ENCODE data around the gene NRAP. TPM values are rescaled to one million over a fixed set of nuclear protein-coding genes. Genes with fewer than 3 reads are reported as not detected.

The NRAP gene
- total and polyA plus RNA-seq, 2 experiments from 2014 or later: not detected

DNA sequence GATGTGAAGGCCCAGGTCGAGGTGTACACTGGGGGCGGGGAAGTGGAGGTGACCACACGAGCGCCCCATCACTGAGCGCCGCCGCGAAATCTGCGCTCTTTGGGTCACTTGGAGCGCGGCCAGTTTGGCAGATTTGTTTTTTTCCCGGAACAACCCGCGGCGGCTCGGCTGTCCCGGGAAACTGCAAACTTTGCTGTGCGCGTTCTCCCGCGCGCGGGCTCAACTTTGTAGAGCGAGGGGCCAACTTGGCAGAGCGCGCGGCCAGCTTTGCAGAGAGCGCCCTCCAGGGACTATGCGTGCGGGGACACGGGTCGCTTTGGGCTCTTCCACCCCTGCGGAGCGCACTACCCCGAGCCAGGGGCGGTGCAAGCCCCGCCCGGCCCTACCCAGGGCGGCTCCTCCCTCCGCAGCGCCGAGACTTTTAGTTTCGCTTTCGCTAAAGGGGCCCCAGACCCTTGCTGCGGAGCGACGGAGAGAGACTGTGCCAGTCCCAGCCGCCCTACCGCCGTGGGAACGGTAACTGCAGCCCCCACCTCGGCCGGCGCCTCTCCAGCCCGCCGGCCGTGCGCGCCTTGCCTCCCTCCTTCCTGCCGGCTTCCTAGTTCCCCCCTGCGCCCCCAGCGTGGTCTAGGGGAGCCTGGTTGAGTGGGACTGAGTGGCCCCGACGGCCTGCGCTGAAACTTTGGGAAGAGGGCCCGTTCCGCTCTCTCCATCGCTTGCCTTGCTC, 15.8 kb upstream of the NRAP start, which contains the start of gene CASP7:
TSS of gene CASP7 (plus strand) at position 450 of the 727 bp plus-strand sequence. CDS start 17,582 bp downstream, outside the sequence.
- no peaks in the 10 kb centered on the region for H3K9me2 ChIP-seq (ENCODE audit: insufficient read depth)
- peaks cover 14% of the 10 kb centered on the region; the same call in 1 of the 2 replicates for H3F3A ChIP-seq (ENCODE audit: insufficient read depth)
- H3K9me3 ChIP-seq (ENCODE audit: low read depth): no peaks in the 10 kb centered on the region
- peak; percentile 88 for DNase-seq
- H3K4me3 ChIP-seq: peak within 1 kb of the TSS; percentile 98
- no peaks in the 10 kb centered on the region for H3K36me3 ChIP-seq (ENCODE audit: low read depth)
- 0 to 1% methylated on average over 48 to 56 of the region's 68 CpGs for WGBS, 2 experiments (ENCODE audit: low coverage in 1 of 2, low lambda C conversion rate in 2 of 2, missing lambda C conversion rate in 2 of 2)
- peaks cover 5% of the 10 kb centered on the region; the same call in 1 of the 2 replicates for H3K4me1 ChIP-seq (ENCODE audit: insufficient read depth)
- peak within 1 kb of the TSS; percentile 98 for H2AFZ ChIP-seq
- H3K9ac ChIP-seq: peak within 1 kb of the TSS; percentile 90
- no peaks in the 10 kb centered on the region for H3K27me3 ChIP-seq (replicated peaks; ENCODE audit: insufficient read depth)
- in situ Hi-C loops (cut with MboI): no loop called here
- peaks cover 49% of the 10 kb centered on the region for H3K79me2 ChIP-seq (ENCODE audit: insufficient read depth)
- H3K27ac ChIP-seq: peak within 1 kb of the TSS; percentile 77
- peak within 1 kb of the TSS; percentile 95 for H3K4me2 ChIP-seq (ENCODE audit: unreplicated experiment)
- no peak for TF ChIP-seq EZH2phosphoT487 (IDR thresholded peaks at IDR 0.05; ENCODE audit: insufficient read depth, low read depth)
- no peaks in the 10 kb centered on the region for H4K20me1 ChIP-seq (ENCODE audit: insufficient read depth)

DNA sequence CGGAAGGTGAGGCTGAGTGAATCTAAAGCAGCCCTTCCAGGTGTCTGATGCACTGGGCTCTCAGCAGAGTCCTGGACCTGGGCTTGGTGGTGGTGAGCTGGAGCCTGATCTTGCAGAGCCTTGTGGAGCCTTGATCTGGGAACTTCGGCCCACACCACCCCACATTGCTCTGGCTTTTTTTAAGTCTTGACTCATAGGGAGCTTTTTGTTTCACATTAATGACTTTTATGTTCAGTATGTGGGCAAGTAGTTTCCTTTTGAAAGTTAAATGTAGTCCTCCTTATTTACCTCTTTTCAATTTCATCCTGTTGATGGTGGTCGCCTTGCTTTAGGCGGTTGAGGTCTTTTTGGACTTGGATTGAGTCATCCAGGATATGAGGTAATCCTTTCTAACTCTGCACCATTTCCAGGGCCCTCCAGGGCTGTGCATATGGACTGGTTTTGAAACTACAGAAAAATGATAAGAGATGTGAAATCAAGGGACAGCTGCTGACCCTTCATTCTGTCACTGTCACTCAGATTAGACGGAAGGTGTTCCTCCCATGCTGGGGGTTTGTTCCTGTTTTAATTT, 2.9 kb upstream of the NRAP start:
- Histone ChIP-seq H3K9me3 (ENCODE audit: low read depth) (no peaks in the 10 kb centered on the region), H4K20me1 (ENCODE audit: insufficient read depth) (no peaks in the 10 kb centered on the region), H3K9me2 (ENCODE audit: insufficient read depth) (no peaks in the 10 kb centered on the region), H3K4me3 (no peak overlapping the region), H3K36me3 (ENCODE audit: low read depth) (no peaks in the 10 kb centered on the region), H3K4me2 (ENCODE audit: unreplicated experiment) (no peak overlapping the region), H3F3A (ENCODE audit: insufficient read depth) (peaks cover 4% of the 10 kb centered on the region; the same call in 1 of the 2 replicates), H3K79me2 (ENCODE audit: insufficient read depth) (no peaks in the 10 kb centered on the region), H2AFZ (no peak overlapping the region), H3K27ac (no peak overlapping the region), H3K27me3 (replicated peaks; ENCODE audit: insufficient read depth) (no peaks in the 10 kb centered on the region; the same call in 1 of the 2 replicates), H3K4me1 (ENCODE audit: insufficient read depth) (peaks cover 7% of the 10 kb centered on the region), H3K9ac (no peak overlapping the region)
- in situ Hi-C loops (cut with MboI): no loop called here
- no peak for TF ChIP-seq EZH2phosphoT487 (IDR thresholded peaks at IDR 0.05; ENCODE audit: insufficient read depth, low read depth)
- TF ChIP-seq EZH2 (IDR thresholded peaks at IDR 0.05; ENCODE audit: insufficient read depth, poor library complexity, severe bottlenecking): no peak
- peak; percentile 41 for DNase-seq
- WGBS, 2 experiments (ENCODE audit: low coverage in 1 of 2, low lambda C conversion rate in 2 of 2, missing lambda C conversion rate in 2 of 2): 63 to 68% methylated on average over 5 of the region's 5 CpGs

DNA sequence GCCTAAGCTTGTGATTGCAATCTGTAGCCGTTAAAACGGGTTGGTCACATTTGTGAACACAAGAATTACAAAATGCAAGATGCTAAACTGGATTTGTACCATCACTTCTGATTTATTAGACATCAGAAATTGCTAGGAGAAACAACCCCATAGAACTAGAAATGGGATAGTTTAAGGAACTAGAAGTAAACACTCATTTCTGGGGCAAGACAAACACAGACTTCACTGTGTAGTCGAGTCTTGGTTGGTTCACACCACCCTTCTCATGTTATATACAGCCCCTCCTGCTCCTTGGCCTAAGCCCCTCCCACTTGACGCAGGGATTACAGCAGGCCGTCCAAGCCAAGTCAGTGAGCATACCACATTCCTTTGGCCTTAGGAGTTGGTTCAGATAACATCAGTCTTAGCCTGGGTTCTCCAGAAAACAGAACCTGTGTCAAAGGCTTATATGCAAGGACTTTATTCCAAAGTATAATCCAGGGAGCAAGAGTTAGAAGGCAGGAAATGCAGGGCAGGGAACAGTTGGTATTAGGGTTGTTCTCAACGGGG, 2.0 kb upstream of the NRAP start:
- TF ChIP-seq EZH2phosphoT487 (IDR thresholded peaks at IDR 0.05; ENCODE audit: insufficient read depth, low read depth): no peak
- no peak for TF ChIP-seq EZH2 (IDR thresholded peaks at IDR 0.05; ENCODE audit: insufficient read depth, poor library complexity, severe bottlenecking)
- Histone ChIP-seq H3K27me3 (replicated peaks; ENCODE audit: insufficient read depth) (no peaks in the 10 kb centered on the region; the same call in 1 of the 2 replicates), H3K9me2 (ENCODE audit: insufficient read depth) (no peaks in the 10 kb centered on the region), H3K4me2 (ENCODE audit: unreplicated experiment) (no peak overlapping the region), H3K9me3 (ENCODE audit: low read depth) (no peaks in the 10 kb centered on the region), H3K79me2 (ENCODE audit: insufficient read depth) (no peaks in the 10 kb centered on the region), H3K9ac (no peak overlapping the region), H4K20me1 (ENCODE audit: insufficient read depth) (no peaks in the 10 kb centered on the region), H3K4me3 (no peak overlapping the region), H2AFZ (no peak overlapping the region), H3K4me1 (ENCODE audit: insufficient read depth) (peaks cover 7% of the 10 kb centered on the region), H3K27ac (no peak overlapping the region), H3K36me3 (ENCODE audit: low read depth) (no peaks in the 10 kb centered on the region), H3F3A (ENCODE audit: insufficient read depth) (peaks cover 4% of the 10 kb centered on the region; the same call in 1 of the 2 replicates)
- peak; percentile 76 for DNase-seq
- in situ Hi-C loops (cut with MboI): no loop called here
- WGBS, 2 experiments (ENCODE audit: low coverage in 1 of 2, low lambda C conversion rate in 2 of 2, missing lambda C conversion rate in 2 of 2): 60 to 76% methylated on average over 6 of the region's 6 CpGs

DNA sequence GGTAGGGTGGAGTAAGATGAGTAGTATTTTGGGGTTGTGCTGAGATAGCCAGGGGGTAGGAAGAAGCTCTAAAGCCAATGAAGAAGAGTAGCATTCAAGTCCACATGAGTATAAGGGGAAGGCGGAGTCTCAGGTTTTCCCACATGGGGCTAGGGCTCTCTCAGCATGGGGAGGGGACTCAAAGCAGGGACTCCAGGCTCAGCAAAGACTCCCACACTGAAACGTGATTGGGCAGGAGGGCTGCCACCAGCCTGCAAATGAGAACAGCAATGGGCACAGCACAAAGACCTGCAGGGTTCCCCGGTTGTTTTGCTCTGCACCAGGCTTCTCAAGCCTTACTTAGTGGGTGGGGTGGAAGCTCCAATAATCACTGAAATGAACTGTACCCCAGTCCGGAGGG, 1.5 kb upstream of the NRAP start:
- Histone ChIP-seq H3K27ac (no peak overlapping the region), H4K20me1 (ENCODE audit: insufficient read depth) (no peaks in the 10 kb centered on the region), H3K4me2 (ENCODE audit: unreplicated experiment) (no peak overlapping the region), H3K79me2 (ENCODE audit: insufficient read depth) (no peaks in the 10 kb centered on the region), H3K9ac (no peak overlapping the region), H3K27me3 (replicated peaks; ENCODE audit: insufficient read depth) (no peaks in the 10 kb centered on the region), H3K4me1 (ENCODE audit: insufficient read depth) (peaks cover 7% of the 10 kb centered on the region), H3F3A (ENCODE audit: insufficient read depth) (peaks cover 4% of the 10 kb centered on the region; the same call in 1 of the 2 replicates), H3K9me3 (ENCODE audit: low read depth) (no peaks in the 10 kb centered on the region), H3K9me2 (ENCODE audit: insufficient read depth) (no peaks in the 10 kb centered on the region), H3K4me3 (no peak overlapping the region), H3K36me3 (ENCODE audit: low read depth) (no peaks in the 10 kb centered on the region), H2AFZ (no peak overlapping the region)
- WGBS, 2 experiments (ENCODE audit: low coverage in 1 of 2, low lambda C conversion rate in 2 of 2, missing lambda C conversion rate in 2 of 2): 84 to 93% methylated on average over 4 of the region's 4 CpGs
- DNase-seq: no peak
- in situ Hi-C loops (cut with MboI): no loop called here
- no peak for TF ChIP-seq EZH2phosphoT487 (IDR thresholded peaks at IDR 0.05; ENCODE audit: insufficient read depth, low read depth)
- TF ChIP-seq EZH2 (IDR thresholded peaks at IDR 0.05; ENCODE audit: insufficient read depth, poor library complexity, severe bottlenecking): no peak

Measured in GM23248 (cell line).